GM12878 (cell line): ENCODE measurements around the gene SPATA9. TPM values are rescaled to one million over a fixed set of nuclear protein-coding genes. Genes with fewer than 3 reads are reported as not detected.

ENCODE experiments used
- ATAC-seq: fragments of 200-7000 bp; cut with Tn5 transposase; 3 replicates; pipeline ENCODE4 v1.9.1; 2020; ENCODE audit warnings: mild to moderate bottlenecking, moderate library complexity
- BruUV-seq: library from RNA; stranded (reverse); fragments of 400-500 nt; replicated peaks from 2 replicates; lab custom pipeline; 2021; lab: Mats Ljungman, UMichigan
- CTCF ChIA-PET: fragments of 300-600 bp; sonication (Branson Sonifier 250); formaldehyde crosslinking; extraction: SDS; loops from one replicate; lab custom pipeline; 2021; ENCODE audit warnings: inconsistent platforms; lab: Yijun Ruan, JAX
- POLR2A ChIA-PET: fragments of 350-600 bp; formaldehyde crosslinking; extraction: SDS; loops from one replicate; lab custom pipeline; 2021; ENCODE audit warnings: inconsistent platforms; lab: Charles Lee
- RAD21 ChIA-PET: fragments of 300-600 bp; sonication (Branson Sonifier 250); formaldehyde crosslinking; loops from one replicate; lab custom pipeline; 2023; ENCODE audit warnings: antibody characterized with exemption; ENCODE audit not compliant: unreplicated experiment; lab: Charles Lee
- SMC1A ChIA-PET: fragments of 300-600 bp; sonication (Branson Sonifier 250); formaldehyde crosslinking; loops from one replicate; lab custom pipeline; 2023; ENCODE audit not compliant: unreplicated experiment, uncharacterized antibody; lab: Charles Lee
- DNase-seq: peaks from one replicate; pipeline ENCODE4 v3.0.0-alpha.2; 2011; ENCODE audit warnings: low read depth, low spot score
- FAIRE-seq: peaks from 3 replicates; lab custom pipeline; 2011; peaks lifted over from hg19 to GRCh38; lab: Jason Lieb, UNC
- H2AFZ ChIP-seq: 2 replicates; pipeline ENCODE4 v1.6.0; 2011; ENCODE audit warnings: low read depth, low read length, control low read depth; ENCODE audit not compliant: control insufficient read depth
- H3K27ac ChIP-seq: 2 replicates; pipeline ENCODE4 v1.5.1; 2011; ENCODE audit warnings: control low read depth; ENCODE audit not compliant: control insufficient read depth, insufficient read depth
- H3K27me3 ChIP-seq, 2 experiments: replicated peaks in 1 of 2; 2 replicates each; pipeline versions ENCODE4 v1.6.0 to v1.6.1; 2011; ENCODE audit warnings: low read length in 1 of 2; ENCODE audit not compliant: control insufficient read depth in 2 of 2, insufficient read depth in 2 of 2
- H3K36me3 ChIP-seq, 2 experiments: 2 replicates each; pipeline ENCODE4 v1.5.1; 2011; ENCODE audit warnings: low read length in 1 of 2; ENCODE audit not compliant: control insufficient read depth in 2 of 2, insufficient read depth in 2 of 2
- H3K4me1 ChIP-seq: 2 replicates; pipeline ENCODE4 v1.6.1; 2011; ENCODE audit warnings: mild to moderate bottlenecking, low read length, moderate library complexity, mixed read lengths; ENCODE audit not compliant: control insufficient read depth, insufficient read depth
- H3K4me2 ChIP-seq: 2 replicates; pipeline ENCODE4 v1.6.0; 2011; ENCODE audit warnings: control low read depth; ENCODE audit not compliant: control insufficient read depth, insufficient read depth
- H3K4me3 ChIP-seq: fragments of 200-600 bp; sonication (generic); 2 replicates; pipeline ENCODE4 v1.5.1; 2016
- H3K79me2 ChIP-seq: 2 replicates; pipeline ENCODE4 v1.6.0; 2011; ENCODE audit warnings: low read length; ENCODE audit not compliant: control insufficient read depth, insufficient read depth
- H3K9ac ChIP-seq: 2 replicates; pipeline ENCODE4 v1.8.0; 2011; ENCODE audit warnings: low read length, control low read depth, mixed read lengths; ENCODE audit not compliant: control insufficient read depth, insufficient read depth
- H3K9me3 ChIP-seq: replicated peaks from 3 replicates; pipeline ENCODE4 v1.5.1; 2011; ENCODE audit warnings: mild to moderate bottlenecking, low read length; ENCODE audit not compliant: control insufficient read depth, insufficient read depth
- H4K20me1 ChIP-seq: 2 replicates; pipeline ENCODE4 v1.6.0; 2011; ENCODE audit not compliant: control insufficient read depth, insufficient read depth
- ASH2L ChIP-seq: fragments of 300-600, 200-600 bp; sonication (generic); IDR thresholded peaks from 2 replicates; pipeline ENCODE4 v1.6.1; 2017; ENCODE audit warnings: low read depth, mild to moderate bottlenecking, borderline replicate concordance
- BHLHE40 ChIP-seq, 2 experiments: fragments of 450-650 bp in 1 of 2; IDR thresholded peaks; 2 replicates each; pipeline ENCODE4 v1.6.1; 2011 to 2017; ENCODE audit warnings: low read depth in 2 of 2, borderline replicate concordance in 1 of 2, improper control_type of control experiment in 1 of 2, low read length in 1 of 2, mild to moderate bottlenecking in 1 of 2
- BMI1 ChIP-seq: fragments of 450-650 bp; IDR thresholded peaks from 2 replicates; pipeline ENCODE4 v1.6.1; 2016; ENCODE audit warnings: mild to moderate bottlenecking, moderate library complexity, borderline replicate concordance
- CHD4 ChIP-seq: fragments of 200-600 bp; sonication (generic); IDR thresholded peaks from 2 replicates; pipeline ENCODE4 v1.6.1; 2016; ENCODE audit warnings: mild to moderate bottlenecking
- CREB1 ChIP-seq: IDR thresholded peaks from 2 replicates; pipeline ENCODE4 v1.6.1; 2012; ENCODE audit warnings: low read depth, mild to moderate bottlenecking, inconsistent platforms
- CTCF ChIP-seq, 3 experiments: IDR thresholded peaks in 2 of 3; conservative IDR thresholded peaks in 1 of 3; 2 replicates each; pipeline ENCODE4 v1.5.1; 2011; ENCODE audit warnings: low read depth in 3 of 3, low read length in 3 of 3, mild to moderate bottlenecking in 3 of 3, control low read depth in 2 of 3, moderate library complexity in 2 of 3, inconsistent platforms in 1 of 3, mixed read lengths in 1 of 3; ENCODE audit not compliant: control insufficient read depth in 2 of 3, insufficient read depth in 1 of 3; ENCODE audit errors: extremely low read depth in 1 of 3
- ELK1 ChIP-seq: IDR thresholded peaks from 2 replicates; pipeline ENCODE4 v1.6.1; 2012; ENCODE audit warnings: low read depth, low read length, improper control_type of control experiment
- FOS ChIP-seq: IDR thresholded peaks from 3 replicates; pipeline ENCODE4 v1.6.1; 2011; ENCODE audit warnings: borderline replicate concordance; ENCODE audit not compliant: insufficient read length; ENCODE audit errors: extremely low read depth
- FOXM1 ChIP-seq: IDR thresholded peaks from 2 replicates; pipeline ENCODE4 v1.6.1; 2012; ENCODE audit warnings: low read depth, mild to moderate bottlenecking, inconsistent platforms, low read length, moderate library complexity
- MYC ChIP-seq: IDR thresholded peaks from 2 replicates; pipeline ENCODE4 v1.6.1; 2011; ENCODE audit warnings: mild to moderate bottlenecking, low read length, moderate library complexity, inconsistent platforms; ENCODE audit not compliant: insufficient read depth, insufficient replicate concordance, insufficient read length, severe bottlenecking
- PAX5 ChIP-seq: IDR thresholded peaks from 2 replicates; pipeline ENCODE4 v1.6.1; 2011; ENCODE audit warnings: low read depth, low read length, borderline replicate concordance
- PML ChIP-seq: IDR thresholded peaks from 2 replicates; pipeline ENCODE4 v1.6.1; 2012; ENCODE audit warnings: low read length, inconsistent platforms
- POLR2AphosphoS2 ChIP-seq: IDR thresholded peaks from 2 replicates; pipeline ENCODE4 v1.6.1; 2011; ENCODE audit warnings: low read depth, mild to moderate bottlenecking, low read length, improper control_type of control experiment, moderate library complexity
- RBBP5 ChIP-seq: fragments of 200-600 bp; sonication (generic); conservative IDR thresholded peaks from 2 replicates; pipeline ENCODE4 v1.6.1; 2016
- RELA ChIP-seq: fragments of 450-650 bp; IDR thresholded peaks from 2 replicates; pipeline ENCODE4 v1.8.0; 2014; ENCODE audit warnings: borderline replicate concordance; ENCODE audit not compliant: partially characterized antibody
- SREBF1 ChIP-seq: IDR thresholded peaks from 2 replicates; pipeline ENCODE4 v1.6.1; 2012; ENCODE audit warnings: mild to moderate bottlenecking, low read length
- TCF12 ChIP-seq: IDR thresholded peaks from 2 replicates; pipeline ENCODE4 v1.6.1; 2011; ENCODE audit warnings: low read depth, mild to moderate bottlenecking, low read length
- TCF3 ChIP-seq: IDR thresholded peaks from 2 replicates; pipeline ENCODE4 v1.6.1; 2012; ENCODE audit warnings: low read depth, mild to moderate bottlenecking, low read length, borderline replicate concordance; ENCODE audit not compliant: insufficient read depth
- WGBS: methylation state at CpG from one replicate; pipeline ENCODE4 v1.1.6; 2016; ENCODE audit warnings: low lambda C conversion rate; ENCODE audit not compliant: insufficient replicate concordance, insufficient coverage; ENCODE audit errors: missing lambda C conversion rate; 5-methylcytosine and 5-hydroxymethylcytosine counted together
- in situ Hi-C: fragments of 300-500 bp; cut with MboI; formaldehyde crosslinking; loops from 9 replicates; pipeline ENCODE4 v1.14.3; 2018; ENCODE audit warnings: mixed read lengths
- intact Hi-C: fragments of 100-400 bp; cut with micrococcal nuclease; formaldehyde crosslinking; loops from one replicate; pipeline ENCODE4 v1.14.2; 2022; ENCODE audit not compliant: unreplicated experiment
- polyA plus RNA-seq, 11 experiments: library from polyadenylated mRNA; depleted of rRNA in 4 of 11; unstranded in 6 of 11; stranded (reverse) in 5 of 11; fragments of >200 nt; fragmentation: Nextera tagmentation in 4 of 11; fragmentation: Illumina TruSeq in 1 of 11; extraction: Ambion mirVana in 4 of 11; extraction: Trizol in 1 of 11; gene quantifications; 1 replicate in 1 of 11; 2 replicates in 10 of 11; pipeline versions ENCODE4 v1.2.1 to v1.2.3, GENCODE V29; 2011 to 2016; ENCODE audit warnings: inconsistent platforms in 2 of 11, missing spikeins in 2 of 11, low read depth in 1 of 11
- total RNA-seq, 4 experiments: library from RNA; depleted of rRNA in 3 of 4; stranded (reverse); fragments of >200 nt in 3 of 4; fragmentation: Illumina TruSeq in 1 of 4; extraction: Trizol in 1 of 4; gene quantifications; 2 replicates each; pipeline versions ENCODE4 v1.2.1 to v1.2.3, GENCODE V29; 2013 to 2021

SPATA9 gene
- total and polyA plus RNA-seq, 10 of the 15 experiments (the other 5 are each of a cell fraction or from before 2014, with no cell fraction given) = 0.11 to 0.49 (median 0.16) TPM; not detected in 1

GRCh38 chr5:95623706-95624105 is 59.1 kb downstream of the SPATA9 start:
- FAIRE-seq (no peak), DNase-seq (no peak), ATAC-seq (no peak)
- no peak overlapping the region for H3K4me3 ChIP-seq
- WGBS = 84% methylated on average over 5 of the region's 5 CpGs
- no peak overlapping the region for H3K4me2 ChIP-seq
- POLR2A ChIA-PET = no interaction called here
- no peaks in the 10 kb centered on the region for H3K36me3 ChIP-seq
- BruUV-seq = no TSS peak
- CTCF ChIA-PET = interaction anchor here (1.0 to 3.0 kb wide), 6 partner anchors 21 to 248 kb away, joined by 3 to 14 read pairs (median 4); no protein-coding TSS in a partner anchor
- SMC1A ChIA-PET = interaction anchor here (1.2 to 2.7 kb wide), 5 partner anchors 8 to 111 kb away, joined by 3 to 14 read pairs (median 6); no protein-coding TSS in a partner anchor
- TF ChIP-seq FOS = no peak
- no peak for TF ChIP-seq FOXM1
- TF ChIP-seq SREBF1 = no peak
- TF ChIP-seq TCF3 = no peak
- no peak for TF ChIP-seq BMI1
- no peak for TF ChIP-seq BHLHE40 (IDR thresholded peaks at IDR 0.05; ENCODE audit: borderline replicate concordance in 1 of 2, low read depth in 2 of 2, low read length in 1 of 2)
- no peak for TF ChIP-seq TCF12
- TF ChIP-seq MYC = no peak
- no peak for TF ChIP-seq RELA
- TF ChIP-seq POLR2AphosphoS2 = no peak
- no peak for TF ChIP-seq CREB1
- TF ChIP-seq RBBP5 = no peak
- no peak for TF ChIP-seq ASH2L
- TF ChIP-seq CTCF (IDR thresholded peaks at IDR 0.05 in 2 of 3, conservative IDR thresholded peaks at IDR 0.05 in 1 of 3; ENCODE audit: control insufficient read depth in 2 of 3, extremely low read depth in 1 of 3, insufficient read depth in 1 of 3, low read depth in 3 of 3, low read length in 3 of 3) = no peak
- no peak for TF ChIP-seq CHD4
- TF ChIP-seq ELK1 = no peak
- no peak for TF ChIP-seq PML
- TF ChIP-seq PAX5 = no peak
- peaks cover 0 to 2% of the 10 kb centered on the region in 2 experiments; a peak in 1 of 4 replicates for H3K27me3 ChIP-seq
- RAD21 ChIA-PET = interaction anchor here (1.9 kb wide), 1 partner anchor 18 kb away, joined by 7 read pairs; no protein-coding TSS in a partner anchor
- H3K4me1 ChIP-seq = peaks cover 19% of the 10 kb centered on the region
- no peak overlapping the region for H3K9ac ChIP-seq
- no peak overlapping the region for H2AFZ ChIP-seq
- intact Hi-C loops (no loop called here), in situ Hi-C loops (no loop called here)
- peaks cover 3% of the 10 kb centered on the region; the same call in 1 of the 2 replicates for H3K79me2 ChIP-seq
- H3K9me3 ChIP-seq = no peaks in the 10 kb centered on the region; the same call in 2 of the 3 replicates
- no peak overlapping the region for H3K27ac ChIP-seq
- H4K20me1 ChIP-seq = no peaks in the 10 kb centered on the region
